Coronary artery (tissue), 2 donors: ENCODE data around the gene SLC22A15.

Experiments used
- DNase-seq: peaks from one replicate; pipeline ENCODE4 v3.0.0-alpha.2; 2017; ENCODE audit warnings: low spot score
- H3K27ac ChIP-seq, 2 donors: fragments of 200-600 bp; sonication (generic); one replicate each; pipeline ENCODE4 v1.5.1; 2016 to 2019
- H3K4me3 ChIP-seq: fragments of 200-600 bp; sonication (generic); 2 replicates; pipeline ENCODE4 v1.5.1; 2016; ENCODE audit warnings: mild to moderate bottlenecking, moderate library complexity
- TF ChIP-seq, protein P1 (sequence below): fragments of 200-600 bp; sonication (generic); IDR thresholded peaks from one replicate; pipeline ENCODE4 v1.5.1; 2019; ENCODE audit warnings: antibody characterized with exemption

SLC22A15 gene

GRCh38 chr1:115976062-115976920 is at the start of gene SLC22A15:
Gene SLC22A15, plus strand, starts transcription at chr1:115976513. Its CDS starts 115 bp downstream, at chr1:115976628.
- Histone ChIP-seq H3K4me3 (peak within 1 kb of the TSS; percentile 89), H3K27ac (peak within 1 kb of the TSS; percentile 69 to 76)
- peak; percentile 74 for DNase-seq
- TF ChIP-seq, protein P1, sequence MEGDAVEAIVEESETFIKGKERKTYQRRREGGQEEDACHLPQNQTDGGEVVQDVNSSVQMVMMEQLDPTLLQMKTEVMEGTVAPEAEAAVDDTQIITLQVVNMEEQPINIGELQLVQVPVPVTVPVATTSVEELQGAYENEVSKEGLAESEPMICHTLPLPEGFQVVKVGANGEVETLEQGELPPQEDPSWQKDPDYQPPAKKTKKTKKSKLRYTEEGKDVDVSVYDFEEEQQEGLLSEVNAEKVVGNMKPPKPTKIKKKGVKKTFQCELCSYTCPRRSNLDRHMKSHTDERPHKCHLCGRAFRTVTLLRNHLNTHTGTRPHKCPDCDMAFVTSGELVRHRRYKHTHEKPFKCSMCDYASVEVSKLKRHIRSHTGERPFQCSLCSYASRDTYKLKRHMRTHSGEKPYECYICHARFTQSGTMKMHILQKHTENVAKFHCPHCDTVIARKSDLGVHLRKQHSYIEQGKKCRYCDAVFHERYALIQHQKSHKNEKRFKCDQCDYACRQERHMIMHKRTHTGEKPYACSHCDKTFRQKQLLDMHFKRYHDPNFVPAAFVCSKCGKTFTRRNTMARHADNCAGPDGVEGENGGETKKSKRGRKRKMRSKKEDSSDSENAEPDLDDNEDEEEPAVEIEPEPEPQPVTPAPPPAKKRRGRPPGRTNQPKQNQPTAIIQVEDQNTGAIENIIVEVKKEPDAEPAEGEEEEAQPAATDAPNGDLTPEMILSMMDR, result no peak

GRCh38 chr1:115927971-115928370 is 48.3 kb upstream of the SLC22A15 start:
- H3K4me3 ChIP-seq, result no peak overlapping the region
- TF ChIP-seq, protein P1, result no peak
- no peak overlapping the region for H3K27ac ChIP-seq
- no peak for DNase-seq

- Histone ChIP-seq H3K4me3 (no peak overlapping the region), H3K27ac (no peak overlapping the region)
- DNase-seq, result no peak
- TF ChIP-seq, protein P1, result no peak
Measured at GRCh38 chr1:115929881-115930280, 46.4 kb upstream of the SLC22A15 start.

- no peak for DNase-seq
- TF ChIP-seq, protein P1, result no peak
- Histone ChIP-seq H3K27ac (no peak overlapping the region), H3K4me3 (no peak overlapping the region)
Measured at GRCh38 chr1:115933625-115934024, 42.7 kb upstream of the SLC22A15 start.

- H3K4me3 ChIP-seq, result no peak overlapping the region
- H3K27ac ChIP-seq, result no peak overlapping the region
- no peak for DNase-seq
- TF ChIP-seq, protein P1, result no peak
Measured at GRCh38 chr1:115939455-115939854, 36.9 kb upstream of the SLC22A15 start.

GRCh38 chr1:115946116-115946515 is 30.2 kb upstream of the SLC22A15 start:
- TF ChIP-seq, protein P1, result no peak
- no peak for DNase-seq
- H3K27ac ChIP-seq, result no peak overlapping the region
- H3K4me3 ChIP-seq, result no peak overlapping the region

- Histone ChIP-seq H3K4me3 (no peak overlapping the region), H3K27ac (no peak overlapping the region)
- no peak for DNase-seq
- TF ChIP-seq, protein P1, result no peak
Measured at GRCh38 chr1:115949156-115949555, 27.2 kb upstream of the SLC22A15 start.
